ENCODE measurements around the gene MMEL1. TPM values are rescaled to one million over a fixed set of nuclear protein-coding genes. Genes with fewer than 3 reads are reported as not detected.

The MMEL1 gene
- polyA plus RNA-seq, 1 of the 3 experiments (the other 2 are of a cell fraction), result 0.16 TPM

- Histone ChIP-seq H3K9me2 (no peaks in the 10 kb centered on the region), H3K4me1 (ENCODE audit: control insufficient read depth in 1 of 2, insufficient read depth in 2 of 2, low read depth in 1 of 2, low read length in 1 of 2) (peaks cover 0 to 11% of the 10 kb centered on the region in 2 experiments; a peak in 2 of 4 replicates), H4K20me1 (ENCODE audit: insufficient read depth) (no peaks in the 10 kb centered on the region), H3K27me3 (ENCODE audit: insufficient read depth) (no peaks in the 10 kb centered on the region), H3F3A (replicated peaks; ENCODE audit: insufficient read depth) (no peaks in the 10 kb centered on the region), H3K27ac (ENCODE audit: low read depth in 2 of 2, low read length in 1 of 2) (no peak overlapping the region), H3K9ac (no peak overlapping the region), H3K36me3 (replicated peaks in 1 of 2; ENCODE audit: control insufficient read depth in 1 of 2, insufficient read depth in 2 of 2, low read length in 1 of 2) (peaks cover 0 to 1% of the 10 kb centered on the region in 2 experiments), H3K79me2 (ENCODE audit: insufficient read depth) (no peaks in the 10 kb centered on the region), H3K4me3 (ENCODE audit: low read depth in 2 of 2, low read length in 1 of 2) (no peak overlapping the region), H3K9me3 (no peaks in the 10 kb centered on the region), H2AFZ (ENCODE audit: low read depth) (no peak overlapping the region), H3K4me2 (no peak overlapping the region)
- TF ChIP-seq FOSL2 (IDR thresholded peaks at IDR 0.05; ENCODE audit: borderline replicate concordance, low read depth), result no peak
- no peak for TF ChIP-seq TEAD4 (IDR thresholded peaks at IDR 0.05; ENCODE audit: borderline replicate concordance, insufficient read depth)
- no peak for TF ChIP-seq NRF1 (IDR thresholded peaks at IDR 0.05; ENCODE audit: low read depth, low read length)
- TF ChIP-seq IRF3 (IDR thresholded peaks at IDR 0.05; ENCODE audit: low read depth, low read length), result no peak
- TF ChIP-seq TCF12 (IDR thresholded peaks at IDR 0.05), result no peak
- no peak for TF ChIP-seq YY1 (IDR thresholded peaks at IDR 0.05; ENCODE audit: low read depth)
- TF ChIP-seq PBX3 (IDR thresholded peaks at IDR 0.05), result no peak
- no peak for TF ChIP-seq MAX (IDR thresholded peaks at IDR 0.05; ENCODE audit: low read depth)
- TF ChIP-seq FOXM1 (IDR thresholded peaks at IDR 0.05; ENCODE audit: low read depth), result no peak
- 93% methylated on average over 9 of the region's 17 CpGs for WGBS (ENCODE audit: low lambda C conversion rate)
- DNase-seq, result no peak
- POLR2A ChIA-PET, result no interaction called here
- CTCF ChIA-PET, result interaction anchor here (1.0 to 1.7 kb wide), 3 partner anchors 9 to 180 kb away, joined by 3 to 5 read pairs (median 3); no protein-coding TSS in a partner anchor
Observed at GRCh38 chr1:2594641-2595131, 38.1 kb downstream of the MMEL1 start.

- Histone ChIP-seq H3K79me2 (ENCODE audit: insufficient read depth) (no peaks in the 10 kb centered on the region), H4K20me1 (ENCODE audit: insufficient read depth) (no peaks in the 10 kb centered on the region), H3K27me3 (ENCODE audit: insufficient read depth) (no peaks in the 10 kb centered on the region), H2AFZ (ENCODE audit: low read depth) (no peak overlapping the region), H3F3A (replicated peaks; ENCODE audit: insufficient read depth) (no peaks in the 10 kb centered on the region), H3K36me3 (replicated peaks in 1 of 2; ENCODE audit: control insufficient read depth in 1 of 2, insufficient read depth in 2 of 2, low read length in 1 of 2) (peaks cover 0 to 5% of the 10 kb centered on the region in 2 experiments), H3K4me3 (ENCODE audit: low read depth in 2 of 2, low read length in 1 of 2) (no peak overlapping the region), H3K9me3 (no peaks in the 10 kb centered on the region), H3K4me2 (no peak overlapping the region), H3K27ac (ENCODE audit: low read depth in 2 of 2, low read length in 1 of 2) (no peak overlapping the region), H3K9me2 (no peaks in the 10 kb centered on the region), H3K9ac (no peak overlapping the region), H3K4me1 (ENCODE audit: control insufficient read depth in 1 of 2, insufficient read depth in 2 of 2, low read depth in 1 of 2, low read length in 1 of 2) (peaks cover 0 to 11% of the 10 kb centered on the region in 2 experiments; a peak in 2 of 4 replicates)
- peak; percentile 80 for DNase-seq
- ChIA-PET CTCF (interaction anchor here (1.0 to 1.7 kb wide), 3 partner anchors 10 to 179 kb away, joined by 3 to 5 read pairs (median 3); no protein-coding TSS in a partner anchor), POLR2A (no interaction called here)
- whole genome bisulfite sequencing (ENCODE audit: low lambda C conversion rate), result 36% methylated on average over 7 of the region's 20 CpGs
- TF ChIP-seq ZBTB33 (IDR thresholded peaks at IDR 0.05; ENCODE audit: borderline replicate concordance, low read depth), result no peak
- TF ChIP-seq SMC3 (IDR thresholded peaks at IDR 0.05; ENCODE audit: low read depth, low read length), result no peak
- TF ChIP-seq GABPA (IDR thresholded peaks at IDR 0.05; ENCODE audit: low read depth), result no peak
- TF ChIP-seq NRF1 (IDR thresholded peaks at IDR 0.05; ENCODE audit: low read depth, low read length), result no peak
- no peak for TF ChIP-seq MXI1 (IDR thresholded peaks at IDR 0.05; ENCODE audit: low read depth, low read length)
- TF ChIP-seq RFX5 (IDR thresholded peaks at IDR 0.05; ENCODE audit: low read length), result no peak
- no peak for TF ChIP-seq USF1 (IDR thresholded peaks at IDR 0.05; ENCODE audit: borderline replicate concordance, low read depth)
- TF ChIP-seq POLR2AphosphoS5 (IDR thresholded peaks at IDR 0.05; ENCODE audit: low read depth, low read length), result no peak
- TF ChIP-seq IRF3 (IDR thresholded peaks at IDR 0.05; ENCODE audit: low read depth, low read length), result no peak
Observed at GRCh38 chr1:2594001-2594640, 38.7 kb downstream of the MMEL1 start.
